Uterus (tissue), 2 donors: Measurements from ENCODE around the gene HNRNPC.

Source experiments
- POLR2A ChIP-seq, 2 donors: fragments of 450-650 bp; IDR thresholded peaks; one replicate each; pipeline ENCODE4 v1.6.1; 2016; ENCODE audit warnings: antibody characterized with exemption in 2 of 2, mild to moderate bottlenecking in 1 of 2, moderate library complexity in 1 of 2
- TF ChIP-seq, protein P1 (sequence below), 4 experiments: fragments of 200-600 bp in 2 of 4; fragments of 450-650 bp in 2 of 4; sonication (generic) in 2 of 4; IDR thresholded peaks; one replicate each; pipeline ENCODE4 v1.5.1; 2016 to 2019; ENCODE audit warnings: antibody characterized with exemption in 4 of 4, mild to moderate bottlenecking in 2 of 4, moderate library complexity in 1 of 4

GRCh38 chr14:21258005-21258888, 11.0 kb downstream of the HNRNPC start:
- TF ChIP-seq, protein P1, sequence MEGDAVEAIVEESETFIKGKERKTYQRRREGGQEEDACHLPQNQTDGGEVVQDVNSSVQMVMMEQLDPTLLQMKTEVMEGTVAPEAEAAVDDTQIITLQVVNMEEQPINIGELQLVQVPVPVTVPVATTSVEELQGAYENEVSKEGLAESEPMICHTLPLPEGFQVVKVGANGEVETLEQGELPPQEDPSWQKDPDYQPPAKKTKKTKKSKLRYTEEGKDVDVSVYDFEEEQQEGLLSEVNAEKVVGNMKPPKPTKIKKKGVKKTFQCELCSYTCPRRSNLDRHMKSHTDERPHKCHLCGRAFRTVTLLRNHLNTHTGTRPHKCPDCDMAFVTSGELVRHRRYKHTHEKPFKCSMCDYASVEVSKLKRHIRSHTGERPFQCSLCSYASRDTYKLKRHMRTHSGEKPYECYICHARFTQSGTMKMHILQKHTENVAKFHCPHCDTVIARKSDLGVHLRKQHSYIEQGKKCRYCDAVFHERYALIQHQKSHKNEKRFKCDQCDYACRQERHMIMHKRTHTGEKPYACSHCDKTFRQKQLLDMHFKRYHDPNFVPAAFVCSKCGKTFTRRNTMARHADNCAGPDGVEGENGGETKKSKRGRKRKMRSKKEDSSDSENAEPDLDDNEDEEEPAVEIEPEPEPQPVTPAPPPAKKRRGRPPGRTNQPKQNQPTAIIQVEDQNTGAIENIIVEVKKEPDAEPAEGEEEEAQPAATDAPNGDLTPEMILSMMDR (IDR thresholded peaks at IDR 0.05): no peak
- TF ChIP-seq POLR2A (IDR thresholded peaks at IDR 0.05): no peak
